A549 (cell line): ENCODE measurements around the gene UROC1. TPM values are rescaled to one million over a fixed set of nuclear protein-coding genes. Genes with fewer than 3 reads are reported as not detected.

ENCODE experiments used
- ATAC-seq, 2 experiments: fragments of 200-7000 bp in 1 of 2; fragments of >200 bp in 1 of 2; cut with Nextera tagmentation in 1 of 2; cut with Tn5 transposase in 1 of 2; 3 replicates each; pipeline versions ENCODE4 v1.8.0 to v1.9.1; 2018 to 2020; ENCODE audit warnings: mild to moderate bottlenecking in 1 of 2, moderate library complexity in 1 of 2
- CTCF ChIA-PET: fragments of 300-600 bp; sonication (Branson Sonifier 250); formaldehyde crosslinking; extraction: SDS; loops from one replicate; lab custom pipeline; 2021; ENCODE audit warnings: antibody characterized with exemption, inconsistent platforms; lab: Yijun Ruan, JAX
- POLR2A ChIA-PET: fragments of 350-600 bp; formaldehyde crosslinking; extraction: SDS; loops from one replicate; lab custom pipeline; 2021; ENCODE audit warnings: antibody characterized with exemption, inconsistent platforms; lab: Yijun Ruan, JAX
- DNase-seq, 2 experiments: peaks; one replicate each; pipeline versions ENCODE4 v3.0.0 to v3.0.0-alpha.2; 2011 to 2016; ENCODE audit warnings: low read depth in 1 of 2, low spot score in 1 of 2
- FAIRE-seq: peaks from 2 replicates; lab custom pipeline; 2011; peaks lifted over from hg19 to GRCh38; lab: Jason Lieb, UNC
- H3K27ac ChIP-seq, 2 experiments: fragments of >200 bp; sonication (Bioruptor Twin); formaldehyde crosslinking; 3 replicates each; pipeline ENCODE4 v1.5.1; 2016 to 2017
- H3K4me1 ChIP-seq: fragments of >200 bp; sonication (Bioruptor Twin); formaldehyde crosslinking; 3 replicates; pipeline ENCODE4 v1.6.1; 2016
- H3K4me2 ChIP-seq: fragments of >200 bp; sonication (Bioruptor Twin); formaldehyde crosslinking; 3 replicates; pipeline ENCODE4 v1.6.1; 2016
- H3K4me3 ChIP-seq: fragments of >200 bp; sonication (Bioruptor Twin); formaldehyde crosslinking; 3 replicates; pipeline ENCODE4 v1.5.1; 2016
- H3K9me3 ChIP-seq: fragments of >200 bp; sonication (Bioruptor Twin); formaldehyde crosslinking; 3 replicates; pipeline ENCODE4 v1.6.1; 2016
- CBX2 ChIP-seq: fragments of 200-600 bp; sonication (generic); IDR thresholded peaks from 2 replicates; pipeline ENCODE4 v1.6.1; 2016; ENCODE audit warnings: low read depth, mild to moderate bottlenecking, borderline replicate concordance
- CBX8 ChIP-seq: fragments of 200-600 bp; sonication (generic); IDR thresholded peaks from 2 replicates; pipeline ENCODE4 v1.6.1; 2016
- EHMT2 ChIP-seq: fragments of 200-600 bp; sonication (generic); IDR thresholded peaks from 2 replicates; pipeline ENCODE4 v1.6.1; 2016; ENCODE audit warnings: antibody characterized with exemption, low read depth, mild to moderate bottlenecking, moderate library complexity
- ESRRA ChIP-seq: fragments of 150-350 bp; IDR thresholded peaks from 2 replicates; pipeline ENCODE4 v1.6.1; 2014; ENCODE audit warnings: mild to moderate bottlenecking, low read length, borderline replicate concordance
- FOSB ChIP-seq: fragments of 250-450 bp; sonication (Bioruptor Pico); IDR thresholded peaks from 2 replicates; pipeline ENCODE4 v1.5.0; 2020; ENCODE audit warnings: mild to moderate bottlenecking, moderate library complexity
- GATA3 ChIP-seq: IDR thresholded peaks from 2 replicates; pipeline ENCODE4 v1.6.1; 2012; ENCODE audit warnings: borderline replicate concordance
- HEYL ChIP-seq: fragments of 250-450 bp; sonication (Bioruptor Pico); IDR thresholded peaks from 2 replicates; pipeline ENCODE4 v1.8.0; 2021; ENCODE audit warnings: mild to moderate bottlenecking, moderate library complexity
- HOXA7 ChIP-seq: fragments of 250-450 bp; sonication (Bioruptor Pico); IDR thresholded peaks from 2 replicates; pipeline ENCODE4 v1.5.0; 2020; ENCODE audit warnings: mild to moderate bottlenecking, moderate library complexity
- MAFK ChIP-seq: fragments of 450-650 bp; IDR thresholded peaks from 2 replicates; pipeline ENCODE4 v1.6.1; 2014; ENCODE audit not compliant: partially characterized antibody
- MAZ ChIP-seq: fragments of 150-350 bp; IDR thresholded peaks from 2 replicates; pipeline ENCODE4 v1.6.1; 2014; ENCODE audit warnings: antibody characterized with exemption, low read depth, low read length, borderline replicate concordance
- NFE2L2 ChIP-seq: fragments of 150-350 bp; conservative IDR thresholded peaks from 2 replicates; pipeline ENCODE4 v1.6.1; 2014; ENCODE audit warnings: low read length
- NR3C1 ChIP-seq: fragments of >200 bp; sonication (Bioruptor Twin); formaldehyde crosslinking; IDR thresholded peaks from 3 replicates; pipeline ENCODE4 v1.6.1; 2017
- PHF8 ChIP-seq: fragments of 200-600 bp; sonication (generic); IDR thresholded peaks from 2 replicates; pipeline ENCODE4 v1.6.1; 2016; ENCODE audit warnings: low read depth, mild to moderate bottlenecking, antibody characterized with exemption, moderate library complexity, borderline replicate concordance
- POLR2AphosphoS2 ChIP-seq: conservative IDR thresholded peaks from 2 replicates; pipeline ENCODE4 v1.6.1; 2012; ENCODE audit warnings: low read length, improper control_type of control experiment, inconsistent platforms
- RAD21 ChIP-seq, 2 experiments: fragments of >200 bp in 1 of 2; sonication (Bioruptor Twin) in 1 of 2; formaldehyde crosslinking in 1 of 2; IDR thresholded peaks in 1 of 2; conservative IDR thresholded peaks in 1 of 2; 2 replicates in 1 of 2; 3 replicates in 1 of 2; pipeline ENCODE4 v1.6.1; 2012 to 2018; ENCODE audit warnings: inconsistent platforms in 1 of 2
- RCOR1 ChIP-seq: fragments of 150-350 bp; IDR thresholded peaks from 2 replicates; pipeline ENCODE4 v1.6.1; 2014; ENCODE audit warnings: antibody characterized with exemption, low read length, low read depth
- ZNF302 ChIP-seq: fragments of 250-450 bp; sonication (Bioruptor Pico); IDR thresholded peaks from 2 replicates; pipeline ENCODE4 v1.9.0; 2021; ENCODE audit warnings: inconsistent platforms, mild to moderate bottlenecking, moderate library complexity
- ZSCAN20 ChIP-seq: fragments of 250-450 bp; sonication (Bioruptor Pico); IDR thresholded peaks from 2 replicates; pipeline ENCODE4 v1.8.0; 2022; ENCODE audit warnings: mild to moderate bottlenecking, moderate library complexity
- WGBS: methylation state at CpG from one replicate; pipeline ENCODE4 v1.1.6; 2017; ENCODE audit errors: missing lambda C conversion rate; 5-methylcytosine and 5-hydroxymethylcytosine counted together
- polyA plus RNA-seq, 4 experiments: library from polyadenylated mRNA; depleted of rRNA in 3 of 4; stranded (reverse); fragments of >200 nt; fragmentation: RNase III in 1 of 4; extraction: RNeasy Plus Mini Kit Qiagen cat#74134 plus additional on column Dnase treatment in 1 of 4; gene quantifications; 2 replicates in 3 of 4; 3 replicates in 1 of 4; pipeline ENCODE4 v1.2.3, GENCODE V29; 2011 to 2017
- TF ChIP-seq, protein P1 (sequence below): IDR thresholded peaks from 2 replicates; pipeline ENCODE4 v1.6.1; 2012
- TF ChIP-seq, protein P2 (sequence below): fragments of 250-450 bp; sonication (Bioruptor Pico); IDR thresholded peaks from 2 replicates; pipeline ENCODE4 v1.5.0; 2021; ENCODE audit warnings: mild to moderate bottlenecking, moderate library complexity, borderline replicate concordance
- TF ChIP-seq, protein P3 (sequence below): fragments of >200 bp; sonication (Bioruptor Twin); formaldehyde crosslinking; IDR thresholded peaks from 3 replicates; pipeline ENCODE4 v1.6.1; 2016
- TF ChIP-seq, protein P4 (sequence below): fragments of >200 bp; sonication (Bioruptor Twin); formaldehyde crosslinking; IDR thresholded peaks from 3 replicates; pipeline ENCODE4 v1.5.1; 2016
- TF ChIP-seq, protein P5 (sequence below): IDR thresholded peaks from 2 replicates; pipeline ENCODE4 v1.6.1; 2012; ENCODE audit warnings: low read depth, borderline replicate concordance
- TF ChIP-seq, protein P6 (sequence below): IDR thresholded peaks from 2 replicates; pipeline ENCODE4 v1.6.1; 2012

UROC1 gene
- polyA plus RNA-seq, 2 of the 4 experiments (the other 2 are of a cell fraction), result not detected

DNA sequence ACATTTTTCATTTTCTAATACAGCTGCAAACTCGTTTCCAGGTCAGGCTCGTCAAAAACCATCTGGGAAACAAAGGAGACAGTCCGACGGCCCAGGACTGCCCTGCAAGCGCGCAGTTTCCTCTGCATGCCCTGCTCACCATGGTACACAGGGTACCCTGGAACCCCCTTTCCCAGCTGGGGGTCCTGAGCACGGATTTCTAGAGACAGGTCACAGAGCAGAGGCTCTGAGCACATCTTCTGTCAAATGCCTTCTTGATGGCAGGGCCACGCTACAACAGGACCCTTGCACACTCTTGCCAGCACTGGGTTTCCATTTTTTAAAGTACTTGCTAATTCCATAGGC, 50.0 kb downstream of the UROC1 start:
- H3K4me2 ChIP-seq, result no peak overlapping the region
- DNase-seq (no peak), ATAC-seq (no peak), FAIRE-seq (no peak)
- CTCF ChIA-PET, result no interaction called here
- H3K27ac ChIP-seq, result no peak overlapping the region
- POLR2A ChIA-PET, result no interaction called here
- H3K4me1 ChIP-seq, result peaks cover 12% of the 10 kb centered on the region; the same call in 2 of the 3 replicates
- H3K4me3 ChIP-seq, result no peak overlapping the region
- TF ChIP-seq, protein P1, sequence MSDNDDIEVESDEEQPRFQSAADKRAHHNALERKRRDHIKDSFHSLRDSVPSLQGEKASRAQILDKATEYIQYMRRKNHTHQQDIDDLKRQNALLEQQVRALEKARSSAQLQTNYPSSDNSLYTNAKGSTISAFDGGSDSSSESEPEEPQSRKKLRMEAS, result no peak
- TF ChIP-seq NR3C1, result no peak
- TF ChIP-seq RCOR1, result no peak
- no peak for TF ChIP-seq HEYL
- TF ChIP-seq, protein P2, sequence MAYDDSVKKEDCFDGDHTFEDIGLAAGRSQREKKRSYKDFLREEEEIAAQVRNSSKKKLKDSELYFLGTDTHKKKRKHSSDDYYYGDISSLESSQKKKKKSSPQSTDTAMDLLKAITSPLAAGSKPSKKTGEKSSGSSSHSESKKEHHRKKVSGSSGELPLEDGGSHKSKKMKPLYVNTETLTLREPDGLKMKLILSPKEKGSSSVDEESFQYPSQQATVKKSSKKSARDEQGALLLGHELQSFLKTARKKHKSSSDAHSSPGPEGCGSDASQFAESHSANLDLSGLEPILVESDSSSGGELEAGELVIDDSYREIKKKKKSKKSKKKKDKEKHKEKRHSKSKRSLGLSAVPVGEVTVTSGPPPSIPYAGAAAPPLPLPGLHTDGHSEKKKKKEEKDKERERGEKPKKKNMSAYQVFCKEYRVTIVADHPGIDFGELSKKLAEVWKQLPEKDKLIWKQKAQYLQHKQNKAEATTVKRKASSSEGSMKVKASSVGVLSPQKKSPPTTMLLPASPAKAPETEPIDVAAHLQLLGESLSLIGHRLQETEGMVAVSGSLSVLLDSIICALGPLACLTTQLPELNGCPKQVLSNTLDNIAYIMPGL (CRISPR knock-in tag), result no peak
- no peak for TF ChIP-seq CBX8
- no peak for TF ChIP-seq ZNF302
- no peak for TF ChIP-seq GATA3
- TF ChIP-seq RAD21 (conservative IDR thresholded peaks at IDR 0.05 in 1 of 2, IDR thresholded peaks at IDR 0.05 in 1 of 2), result no peak
- TF ChIP-seq, protein P3, sequence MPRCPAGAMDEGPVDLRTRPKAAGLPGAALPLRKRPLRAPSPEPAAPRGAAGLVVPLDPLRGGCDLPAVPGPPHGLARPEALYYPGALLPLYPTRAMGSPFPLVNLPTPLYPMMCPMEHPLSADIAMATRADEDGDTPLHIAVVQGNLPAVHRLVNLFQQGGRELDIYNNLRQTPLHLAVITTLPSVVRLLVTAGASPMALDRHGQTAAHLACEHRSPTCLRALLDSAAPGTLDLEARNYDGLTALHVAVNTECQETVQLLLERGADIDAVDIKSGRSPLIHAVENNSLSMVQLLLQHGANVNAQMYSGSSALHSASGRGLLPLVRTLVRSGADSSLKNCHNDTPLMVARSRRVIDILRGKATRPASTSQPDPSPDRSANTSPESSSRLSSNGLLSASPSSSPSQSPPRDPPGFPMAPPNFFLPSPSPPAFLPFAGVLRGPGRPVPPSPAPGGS, result no peak
- no peak for TF ChIP-seq EHMT2
- TF ChIP-seq FOSB (CRISPR knock-in tag), result no peak
- no peak for TF ChIP-seq ZSCAN20 (CRISPR knock-in tag)
- no peak for TF ChIP-seq HOXA7 (CRISPR knock-in tag)
- TF ChIP-seq POLR2AphosphoS2, result no peak
- no peak for TF ChIP-seq MAZ
- no peak for TF ChIP-seq ESRRA
- 80% methylated on average over 8 of the region's 8 CpGs for WGBS
- H3K9me3 ChIP-seq, result no peaks in the 10 kb centered on the region

DNA sequence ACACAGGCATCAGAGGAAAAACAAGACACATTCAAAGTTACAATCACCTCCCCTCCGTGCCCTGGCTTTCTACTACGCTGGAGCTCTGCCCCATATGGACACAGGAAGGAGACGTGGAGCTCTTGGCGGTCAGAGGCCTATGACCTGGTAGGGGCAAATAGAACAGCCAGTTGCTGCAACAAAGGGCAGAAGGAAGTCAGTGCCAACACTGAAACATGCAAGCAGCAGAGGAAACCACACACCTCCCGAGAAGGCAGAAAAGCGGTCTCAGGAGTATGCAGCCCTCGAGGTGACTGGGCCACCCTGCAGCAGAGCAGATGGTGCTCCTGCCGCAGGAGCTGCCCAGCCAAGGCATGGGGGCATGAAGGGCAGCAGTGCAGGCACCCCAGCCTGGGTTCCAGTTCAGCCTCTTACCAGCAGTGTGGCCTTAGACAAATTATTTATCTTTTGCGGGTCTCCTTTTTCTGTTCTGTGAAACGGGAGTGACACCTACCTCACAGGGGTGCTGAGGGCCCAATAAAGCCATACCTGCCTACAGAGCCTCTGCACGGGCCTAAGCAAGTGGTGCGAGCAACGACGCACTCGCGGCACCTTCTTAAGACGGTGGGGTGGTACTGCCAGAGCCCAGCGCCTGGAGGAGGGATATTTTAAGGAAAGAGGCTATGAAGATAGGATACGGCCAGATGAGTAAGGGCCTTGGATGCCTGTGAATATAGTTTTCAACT, 50.5 kb downstream of the UROC1 start:
- CTCF ChIA-PET, result no interaction called here
- H3K4me3 ChIP-seq, result no peak overlapping the region
- TF ChIP-seq FOSB (CRISPR knock-in tag) (no peak), CBX2 (no peak), MAFK (no peak), PHF8 (no peak), EHMT2 (no peak), NFE2L2 (no peak)
- TF ChIP-seq, protein P4, sequence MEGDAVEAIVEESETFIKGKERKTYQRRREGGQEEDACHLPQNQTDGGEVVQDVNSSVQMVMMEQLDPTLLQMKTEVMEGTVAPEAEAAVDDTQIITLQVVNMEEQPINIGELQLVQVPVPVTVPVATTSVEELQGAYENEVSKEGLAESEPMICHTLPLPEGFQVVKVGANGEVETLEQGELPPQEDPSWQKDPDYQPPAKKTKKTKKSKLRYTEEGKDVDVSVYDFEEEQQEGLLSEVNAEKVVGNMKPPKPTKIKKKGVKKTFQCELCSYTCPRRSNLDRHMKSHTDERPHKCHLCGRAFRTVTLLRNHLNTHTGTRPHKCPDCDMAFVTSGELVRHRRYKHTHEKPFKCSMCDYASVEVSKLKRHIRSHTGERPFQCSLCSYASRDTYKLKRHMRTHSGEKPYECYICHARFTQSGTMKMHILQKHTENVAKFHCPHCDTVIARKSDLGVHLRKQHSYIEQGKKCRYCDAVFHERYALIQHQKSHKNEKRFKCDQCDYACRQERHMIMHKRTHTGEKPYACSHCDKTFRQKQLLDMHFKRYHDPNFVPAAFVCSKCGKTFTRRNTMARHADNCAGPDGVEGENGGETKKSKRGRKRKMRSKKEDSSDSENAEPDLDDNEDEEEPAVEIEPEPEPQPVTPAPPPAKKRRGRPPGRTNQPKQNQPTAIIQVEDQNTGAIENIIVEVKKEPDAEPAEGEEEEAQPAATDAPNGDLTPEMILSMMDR, result no peak
- TF ChIP-seq, protein P5, sequence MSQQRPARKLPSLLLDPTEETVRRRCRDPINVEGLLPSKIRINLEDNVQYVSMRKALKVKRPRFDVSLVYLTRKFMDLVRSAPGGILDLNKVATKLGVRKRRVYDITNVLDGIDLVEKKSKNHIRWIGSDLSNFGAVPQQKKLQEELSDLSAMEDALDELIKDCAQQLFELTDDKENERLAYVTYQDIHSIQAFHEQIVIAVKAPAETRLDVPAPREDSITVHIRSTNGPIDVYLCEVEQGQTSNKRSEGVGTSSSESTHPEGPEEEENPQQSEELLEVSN, result no peak
- TF ChIP-seq, protein P1, result no peak
- TF ChIP-seq, protein P6, sequence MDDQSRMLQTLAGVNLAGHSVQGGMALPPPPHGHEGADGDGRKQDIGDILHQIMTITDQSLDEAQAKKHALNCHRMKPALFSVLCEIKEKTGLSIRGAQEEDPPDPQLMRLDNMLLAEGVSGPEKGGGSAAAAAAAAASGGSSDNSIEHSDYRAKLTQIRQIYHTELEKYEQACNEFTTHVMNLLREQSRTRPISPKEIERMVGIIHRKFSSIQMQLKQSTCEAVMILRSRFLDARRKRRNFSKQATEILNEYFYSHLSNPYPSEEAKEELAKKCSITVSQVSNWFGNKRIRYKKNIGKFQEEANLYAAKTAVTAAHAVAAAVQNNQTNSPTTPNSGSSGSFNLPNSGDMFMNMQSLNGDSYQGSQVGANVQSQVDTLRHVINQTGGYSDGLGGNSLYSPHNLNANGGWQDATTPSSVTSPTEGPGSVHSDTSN, result no peak
- TF ChIP-seq, protein P2 (CRISPR knock-in tag), result no peak
- TF ChIP-seq, all 56 proteins: peak for 0
- DNase-seq, result no peak
- ATAC-seq, result no peak
- no peaks in the 10 kb centered on the region for H3K9me3 ChIP-seq
- POLR2A ChIA-PET, result no interaction called here
- peaks cover 7% of the 10 kb centered on the region; the same call in 2 of the 3 replicates for H3K4me1 ChIP-seq
- 82% methylated on average over 17 of the region's 19 CpGs for whole genome bisulfite sequencing
- no peak for FAIRE-seq
- H3K4me2 ChIP-seq, result no peak overlapping the region
- no peak overlapping the region for H3K27ac ChIP-seq
